Activated B cell treated with CpG ODN at 0.5 μM for 24 hours (primary cell): ENCODE data around the gene CDH1. TPM values are rescaled to one million over a fixed set of nuclear protein-coding genes. Genes with fewer than 3 reads are reported as not detected.

Experiments
- ATAC-seq: fragments of 200-7000 bp; cut with Tn5 transposase; one replicate; pipeline ENCODE4 v1.10.0; 2021; ENCODE audit warnings: low read depth, mild to moderate bottlenecking, moderate library complexity
- CTCF ChIA-PET: fragments of 350-600 bp; sonication (Branson Sonifier 250); formaldehyde crosslinking; loops from one replicate; lab custom pipeline; 2021; ENCODE audit warnings: antibody characterized with exemption; lab: Charles Lee
- POLR2A ChIA-PET: fragments of 350-600 bp; sonication (Branson Sonifier 250); formaldehyde crosslinking; loops from one replicate; lab custom pipeline; 2021; ENCODE audit warnings: antibody characterized with exemption; lab: Charles Lee
- DNase-seq: peaks from one replicate; pipeline ENCODE4 v3.0.0; 2022
- H3K27ac Mint-ChIP-seq: one replicate; pipeline ENCODE4 v1.8.0; 2020; ENCODE audit warnings: mixed read lengths
- H3K27me3 Mint-ChIP-seq: one replicate; pipeline ENCODE4 v1.8.0; 2021; ENCODE audit warnings: mixed read lengths
- H3K36me3 Mint-ChIP-seq: one replicate; pipeline ENCODE4 v1.8.0; 2021; ENCODE audit warnings: low read depth, mixed read lengths
- H3K4me1 Mint-ChIP-seq: one replicate; pipeline ENCODE4 v1.8.0; 2021; ENCODE audit warnings: mixed read lengths
- H3K4me3 Mint-ChIP-seq: one replicate; pipeline ENCODE4 v1.8.0; 2020; ENCODE audit warnings: mild to moderate bottlenecking, mixed read lengths
- H3K9me3 Mint-ChIP-seq: one replicate; pipeline ENCODE4 v1.8.0; 2020; ENCODE audit warnings: mixed read lengths
- CTCF ChIP-seq: fragments of 200-600 bp; IDR thresholded peaks from one replicate; pipeline ENCODE4 v1.8.0; 2022; ENCODE audit warnings: antibody characterized with exemption, mild to moderate bottlenecking
- intact Hi-C: fragments of 100-400 bp; cut with micrococcal nuclease; formaldehyde crosslinking; loops from one replicate; pipeline ENCODE4 v1.15.1; 2024
- total RNA-seq: library from RNA; stranded (reverse); gene quantifications from 2 replicates; pipeline ENCODE4 v1.2.3, GENCODE V29; 2022

Gene CDH1
- 8.2 and 10.7 TPM in 2 replicates for total RNA-seq

- intact Hi-C loops, result no loop called here
- CTCF ChIA-PET, result no interaction called here
These were observed at the start of gene CDH1 for GRCh38 chr16:68737046-68737729. CDH1 (plus strand) TSS chr16:68737292; CDS start chr16:68737416, 124 bp downstream.

GRCh38 chr16:68689921-68690320 is 47.2 kb upstream of the CDH1 start:
- Mint-ChIP-seq H3K4me1 (no peaks in the 10 kb centered on the region), H3K27me3 (peaks cover 4% of the 10 kb centered on the region), H3K9me3 (no peaks in the 10 kb centered on the region), H3K36me3 (no peaks in the 10 kb centered on the region), H3K4me3 (no peak overlapping the region), H3K27ac (no peak overlapping the region)
- ATAC-seq (no peak), DNase-seq (no peak)
- ChIA-PET POLR2A (interaction anchor here (0.7 kb wide), 1 partner anchor 1011 kb away, joined by 3 read pairs; no protein-coding TSS in a partner anchor), CTCF (no interaction called here)
- TF ChIP-seq CTCF, result no peak
- intact Hi-C loops, result no loop called here

More at GRCh38 chr16:68737046-68737729, at the start of gene CDH1:
- Mint-ChIP-seq H3K27ac (no peak within 1 kb of the TSS), H3K4me1 (peaks cover 28% of the 10 kb centered on the region), H3K9me3 (no peaks in the 10 kb centered on the region), H3K27me3 (peaks cover 30% of the 10 kb centered on the region), H3K4me3 (peak within 1 kb of the TSS; percentile 59), H3K36me3 (no peaks in the 10 kb centered on the region)
- POLR2A ChIA-PET, result interaction anchor here (1.0 to 1.6 kb wide), 2 partner anchors 17 to 19 kb away, joined by 3 to 5 read pairs; no protein-coding TSS in a partner anchor
- no peak for TF ChIP-seq CTCF
- DNase-seq, result peak; percentile 26
- ATAC-seq, result peak; percentile 29

- Mint-ChIP-seq H3K27me3 (peaks cover 4% of the 10 kb centered on the region), H3K36me3 (no peaks in the 10 kb centered on the region), H3K4me1 (no peaks in the 10 kb centered on the region), H3K9me3 (no peaks in the 10 kb centered on the region), H3K27ac (no peak overlapping the region), H3K4me3 (no peak overlapping the region)
- POLR2A ChIA-PET, result no interaction called here
- no peak for TF ChIP-seq CTCF
- DNase-seq (no peak), ATAC-seq (no peak)
- CTCF ChIA-PET, result no interaction called here
- intact Hi-C loops, result no loop called here
These were observed 41.5 kb upstream of the CDH1 start for GRCh38 chr16:68695575-68695974.

GRCh38 chr16:68696514-68696913 is 40.6 kb upstream of the CDH1 start:
- ChIA-PET CTCF (no interaction called here), POLR2A (interaction anchor here (0.6 kb wide), 1 partner anchor 128 kb away, joined by 4 read pairs; no protein-coding TSS in a partner anchor)
- Mint-ChIP-seq H3K4me1 (no peaks in the 10 kb centered on the region), H3K36me3 (no peaks in the 10 kb centered on the region), H3K27ac (no peak overlapping the region), H3K27me3 (peaks cover 4% of the 10 kb centered on the region), H3K4me3 (no peak overlapping the region), H3K9me3 (no peaks in the 10 kb centered on the region)
- intact Hi-C loops, result no loop called here
- DNase-seq (no peak), ATAC-seq (no peak)
- no peak for TF ChIP-seq CTCF

GRCh38 chr16:68698091-68698490 is 39.0 kb upstream of the CDH1 start:
- intact Hi-C loops, result no loop called here
- DNase-seq (no peak), ATAC-seq (no peak)
- H3K4me1 Mint-ChIP-seq, result no peaks in the 10 kb centered on the region
- TF ChIP-seq CTCF, result no peak
- peaks cover 4% of the 10 kb centered on the region for H3K27me3 Mint-ChIP-seq
- no peak overlapping the region for H3K4me3 Mint-ChIP-seq
- ChIA-PET CTCF (interaction anchor here (1.1 kb wide), 1 partner anchor 148 kb away, joined by 4 read pairs; no protein-coding TSS in a partner anchor), POLR2A (no interaction called here)
- no peak overlapping the region for H3K27ac Mint-ChIP-seq
- H3K36me3 Mint-ChIP-seq, result no peaks in the 10 kb centered on the region
- no peaks in the 10 kb centered on the region for H3K9me3 Mint-ChIP-seq
